ENCODE measurements around the gene ZNF200. TPM values are rescaled to one million over a fixed set of nuclear protein-coding genes. Genes with fewer than 3 reads are reported as not detected.
"Not testable (repeated sequence)": the region's sequence is repeated elsewhere in the genome, so short reads cannot be mapped to it uniquely, and the experiment has no call there.

ZNF200 gene
- total RNA-seq, 4 donors from 2014 or later = 4.9 to 13.0 (median 7.4) TPM

DNA sequence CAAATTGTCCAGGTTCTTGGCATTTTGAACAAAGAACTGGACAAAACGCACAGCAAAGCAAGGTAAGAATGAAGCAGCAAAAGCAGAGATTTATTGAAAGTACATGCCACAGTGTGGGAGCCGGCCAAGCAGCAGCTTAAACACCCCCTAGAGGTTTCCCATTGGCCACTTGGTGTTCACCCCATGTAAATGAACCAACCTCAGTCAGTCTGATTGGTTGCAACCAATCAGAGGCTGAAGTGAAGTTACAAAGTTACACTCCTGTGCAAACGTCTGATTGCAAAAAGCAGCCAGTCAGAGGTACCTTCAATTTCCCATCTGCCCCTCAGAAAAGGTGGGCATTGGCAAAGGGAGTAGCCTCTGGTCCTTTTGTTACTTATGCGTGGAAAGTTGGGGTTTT lies 39.5 kb upstream of the ZNF200 start:
- H3K9me3 ChIP-seq = no peaks in the 10 kb centered on the region
- 58 to 67% methylated on average over 2 to 4 of the region's 4 CpGs for WGBS, 2 donors (ENCODE audit: low coverage in 1 of 2)
- TF ChIP-seq EP300 (IDR thresholded peaks at IDR 0.05; ENCODE audit: low read depth) = no peak
- TF ChIP-seq, protein P1, sequence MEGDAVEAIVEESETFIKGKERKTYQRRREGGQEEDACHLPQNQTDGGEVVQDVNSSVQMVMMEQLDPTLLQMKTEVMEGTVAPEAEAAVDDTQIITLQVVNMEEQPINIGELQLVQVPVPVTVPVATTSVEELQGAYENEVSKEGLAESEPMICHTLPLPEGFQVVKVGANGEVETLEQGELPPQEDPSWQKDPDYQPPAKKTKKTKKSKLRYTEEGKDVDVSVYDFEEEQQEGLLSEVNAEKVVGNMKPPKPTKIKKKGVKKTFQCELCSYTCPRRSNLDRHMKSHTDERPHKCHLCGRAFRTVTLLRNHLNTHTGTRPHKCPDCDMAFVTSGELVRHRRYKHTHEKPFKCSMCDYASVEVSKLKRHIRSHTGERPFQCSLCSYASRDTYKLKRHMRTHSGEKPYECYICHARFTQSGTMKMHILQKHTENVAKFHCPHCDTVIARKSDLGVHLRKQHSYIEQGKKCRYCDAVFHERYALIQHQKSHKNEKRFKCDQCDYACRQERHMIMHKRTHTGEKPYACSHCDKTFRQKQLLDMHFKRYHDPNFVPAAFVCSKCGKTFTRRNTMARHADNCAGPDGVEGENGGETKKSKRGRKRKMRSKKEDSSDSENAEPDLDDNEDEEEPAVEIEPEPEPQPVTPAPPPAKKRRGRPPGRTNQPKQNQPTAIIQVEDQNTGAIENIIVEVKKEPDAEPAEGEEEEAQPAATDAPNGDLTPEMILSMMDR (IDR thresholded peaks at IDR 0.05) = no peak
- TF ChIP-seq POLR2AphosphoS5 (IDR thresholded peaks at IDR 0.05) = no peak
- no peak for TF ChIP-seq POLR2A (IDR thresholded peaks at IDR 0.05)
- in situ Hi-C loops (cut with MboI; ENCODE audit: low pct_ligation_motif_present in 1 of 4, low pct_unique_long_range_greater_than_20kb in 1 of 4, low sequenced_read_pairs in 3 of 4) (no loop called here), intact Hi-C loops (cut with DNase I; ENCODE audit: low total_unique reads) (no loop called here)
- peaks cover 10% of the 10 kb centered on the region for H3K27me3 ChIP-seq
- DNase-seq = no peak
- no peak overlapping the region for H3K4me3 ChIP-seq
- H3K4me1 ChIP-seq = no peaks in the 10 kb centered on the region
- H3K27ac ChIP-seq = no peak overlapping the region
- no peaks in the 10 kb centered on the region for H3K36me3 ChIP-seq

DNA sequence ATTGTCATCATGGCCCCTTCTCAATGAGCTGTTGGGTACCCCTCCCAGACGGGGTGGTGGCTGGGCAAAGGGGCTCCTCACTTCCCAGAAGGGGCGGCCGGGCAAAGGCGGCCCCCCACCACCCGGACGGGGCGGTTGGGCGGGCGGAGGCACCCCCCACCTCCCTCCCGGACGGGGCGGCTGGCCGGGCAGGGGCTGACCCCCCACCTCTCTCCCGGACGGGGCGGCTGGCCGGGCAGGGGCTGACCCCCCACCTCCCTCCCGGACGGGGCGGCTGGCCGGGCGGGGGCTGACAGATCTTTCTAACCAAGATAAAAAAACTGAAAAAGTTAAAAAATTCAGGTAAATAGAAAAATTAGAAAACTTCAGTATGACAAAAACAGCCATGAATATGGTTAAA lies 36.3 kb upstream of the ZNF200 start:
- H3K9me3 ChIP-seq; H3K36me3 ChIP-seq; H3K4me3 ChIP-seq; intact Hi-C loops (cut with DNase I; ENCODE audit: low total_unique reads); in situ Hi-C loops (cut with MboI; ENCODE audit: low pct_ligation_motif_present in 1 of 4, low pct_unique_long_range_greater_than_20kb in 1 of 4, low sequenced_read_pairs in 3 of 4); H3K27me3 ChIP-seq; H3K27ac ChIP-seq; DNase-seq: not testable (repeated sequence)
- WGBS, 2 donors (ENCODE audit: low coverage in 1 of 2) = 95% methylated on average over 22 of the region's 22 CpGs; no CpG with 5 or more reads in 1 of the 2 donors
- peaks cover 0 to 11% (median 0%) of the 10 kb centered on the region in 4 donors for H3K4me1 ChIP-seq

DNA sequence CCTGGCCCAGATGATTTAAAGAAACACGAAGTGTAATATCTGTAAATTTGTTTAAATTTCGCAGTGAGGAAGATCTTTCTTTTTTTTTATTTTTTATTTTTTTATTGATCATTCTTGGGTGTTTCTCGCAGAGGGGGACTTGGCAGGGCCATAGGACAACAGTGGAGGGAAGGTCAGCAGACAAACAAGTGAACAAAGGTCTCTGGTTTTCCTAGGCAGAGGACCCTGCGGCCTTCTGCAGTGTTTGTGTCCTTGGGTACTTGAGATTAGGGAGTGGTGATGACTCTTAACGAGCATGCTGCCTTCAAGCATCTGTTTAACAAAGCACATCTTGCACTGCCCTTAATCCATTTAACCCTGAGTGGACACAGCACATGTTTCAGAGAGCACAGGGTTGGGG lies 35.8 kb upstream of the ZNF200 start:
- H3K4me1 ChIP-seq = peaks cover 0 to 14% (median 0%) of the 10 kb centered on the region in 4 donors
- H3K27ac ChIP-seq; DNase-seq; intact Hi-C loops (cut with DNase I; ENCODE audit: low total_unique reads); H3K36me3 ChIP-seq; H3K4me3 ChIP-seq; H3K9me3 ChIP-seq; H3K27me3 ChIP-seq; in situ Hi-C loops (cut with MboI; ENCODE audit: low pct_ligation_motif_present in 1 of 4, low pct_unique_long_range_greater_than_20kb in 1 of 4, low sequenced_read_pairs in 3 of 4): not testable (repeated sequence)
- WGBS, 2 donors (ENCODE audit: low coverage in 1 of 2) = 91 to 100% methylated on average over 2 to 4 of the region's 5 CpGs

DNA sequence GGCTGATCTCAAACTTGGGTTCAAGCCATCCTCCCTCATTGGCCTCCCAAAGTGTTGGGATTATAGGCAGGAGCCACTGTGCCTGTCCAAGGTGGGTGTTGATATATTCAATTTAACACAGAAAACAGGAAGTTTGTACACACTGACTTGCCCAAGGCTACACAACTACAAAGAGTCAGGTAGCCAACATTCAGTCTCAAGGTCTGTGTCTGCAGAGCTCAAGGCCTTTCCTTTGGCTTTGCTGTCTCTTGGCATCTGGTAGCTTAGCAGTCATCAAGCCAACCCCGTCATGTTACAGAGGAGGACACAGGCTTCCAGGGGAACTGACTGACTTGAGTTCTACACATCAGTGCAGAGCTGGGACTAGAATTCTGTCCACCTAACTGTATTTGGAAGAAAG lies 33.3 kb upstream of the ZNF200 start:
- in situ Hi-C loops (cut with MboI; ENCODE audit: low pct_ligation_motif_present in 1 of 4, low pct_unique_long_range_greater_than_20kb in 1 of 4, low sequenced_read_pairs in 3 of 4) = no loop called here
- Histone ChIP-seq H3K4me1 (peaks cover 0 to 28% (median 3%) of the 10 kb centered on the region in 4 donors), H3K36me3 (peaks cover 0 to 4% (median 0%) of the 10 kb centered on the region in 4 donors), H3K9me3 (no peaks in the 10 kb centered on the region), H3K4me3 (no peak overlapping the region), H3K27me3 (no peaks in the 10 kb centered on the region), H3K27ac (no peak overlapping the region)
- WGBS, 2 donors (ENCODE audit: low coverage in 1 of 2) = 77% methylated on average over 1 of the region's 1 CpG; no CpG with 5 or more reads in 1 of the 2 donors
- DNase-seq = no peak
- TF ChIP-seq POLR2A (IDR thresholded peaks at IDR 0.05) (no peak), EP300 (IDR thresholded peaks at IDR 0.05; ENCODE audit: low read depth) (no peak), POLR2AphosphoS5 (IDR thresholded peaks at IDR 0.05) (no peak)
- TF ChIP-seq, protein P1 (IDR thresholded peaks at IDR 0.05) = no peak
- intact Hi-C loops (cut with DNase I; ENCODE audit: low total_unique reads) = no loop called here

DNA sequence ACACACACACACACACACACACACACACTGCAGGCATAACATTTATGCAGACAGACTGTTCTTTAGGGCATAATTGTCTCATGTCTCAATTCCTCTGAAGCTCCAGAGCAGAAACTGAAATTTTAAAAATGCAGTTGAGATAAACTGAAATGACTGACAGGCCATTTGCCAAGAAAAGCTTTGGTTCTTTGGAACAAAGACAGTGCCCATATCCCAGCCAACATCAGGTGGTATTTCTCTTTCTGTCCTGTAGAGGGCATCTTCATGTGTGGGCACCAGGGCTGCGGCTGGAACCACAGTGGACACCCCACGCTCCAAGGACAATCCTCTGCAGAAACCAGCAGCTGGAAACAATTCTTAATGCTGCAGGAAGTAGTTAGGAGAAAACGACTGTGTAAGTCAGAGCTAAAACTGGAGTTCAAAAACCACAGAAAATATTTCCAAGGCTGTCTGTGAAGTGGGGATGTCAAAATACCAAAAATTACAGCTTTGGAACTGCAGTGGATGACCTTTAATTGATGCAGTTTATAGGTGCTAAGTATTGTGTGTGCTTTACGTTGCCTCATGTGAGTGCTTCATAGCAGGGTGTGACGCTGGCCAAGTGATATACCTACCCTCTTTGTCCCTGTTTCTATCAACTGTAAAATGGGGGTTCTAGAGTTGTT lies 32.0 kb upstream of the ZNF200 start:
- Histone ChIP-seq H3K36me3 (peaks cover 0 to 4% (median 0%) of the 10 kb centered on the region in 4 donors), H3K27ac (no peak overlapping the region), H3K4me3 (no peak overlapping the region), H3K9me3 (no peaks in the 10 kb centered on the region), H3K4me1 (peaks cover 0 to 33% (median 5%) of the 10 kb centered on the region in 4 donors), H3K27me3 (no peaks in the 10 kb centered on the region)
- in situ Hi-C loops (cut with MboI; ENCODE audit: low pct_ligation_motif_present in 1 of 4, low pct_unique_long_range_greater_than_20kb in 1 of 4, low sequenced_read_pairs in 3 of 4) (no loop called here), intact Hi-C loops (cut with DNase I; ENCODE audit: low total_unique reads) (no loop called here)
- TF ChIP-seq, protein P1 (IDR thresholded peaks at IDR 0.05) = peak; percentile 16 to 38 (median 37)
- no peak for TF ChIP-seq POLR2AphosphoS5 (IDR thresholded peaks at IDR 0.05)
- 61 to 70% methylated on average over 2 to 5 of the region's 5 CpGs for WGBS, 2 donors (ENCODE audit: low coverage in 1 of 2)
- DNase-seq = no peak
